ENCODE measurements around the gene ZBTB11.

DNA sequence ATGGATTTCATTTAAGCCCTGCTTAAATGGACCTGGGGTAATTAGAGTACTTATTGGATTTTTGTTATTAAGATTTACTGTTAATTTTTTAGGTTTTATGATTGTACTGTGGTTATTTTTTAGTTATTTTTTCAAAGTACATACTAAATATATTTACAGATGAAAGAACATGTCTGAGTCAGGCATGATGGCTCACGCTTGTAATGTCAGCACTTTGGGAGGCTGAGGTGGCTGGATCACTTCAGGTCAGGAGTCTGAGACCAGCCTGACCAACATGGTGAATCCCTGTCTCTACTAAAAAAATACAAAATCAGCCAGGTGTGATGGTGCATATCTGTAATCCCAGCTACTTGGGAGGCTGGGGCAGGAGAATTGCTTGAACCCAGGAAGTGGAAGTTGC is 25.8 kb upstream of the ZBTB11 start:
- no peak for TF ChIP-seq GATA3 (IDR thresholded peaks at IDR 0.05; ENCODE audit: low read depth, low read length)
- TF ChIP-seq GATA2 (IDR thresholded peaks at IDR 0.05; ENCODE audit: low read depth, low read length), result no peak
